H1 (cell line): ENCODE data around the gene ITPK1. TPM values are rescaled to one million over a fixed set of nuclear protein-coding genes. Genes with fewer than 3 reads are reported as not detected.

Experiments used
- CTCF ChIA-PET: fragments of 300-600 bp; sonication (Branson Sonifier 250); formaldehyde crosslinking; loops from one replicate; lab custom pipeline; 2021; ENCODE audit not compliant: partially characterized antibody; lab: Charles Lee
- POLR2A ChIA-PET: fragments of 300-600 bp; sonication (Branson Sonifier 250); formaldehyde crosslinking; loops from one replicate; lab custom pipeline; 2021; ENCODE audit warnings: inconsistent platforms; ENCODE audit not compliant: partially characterized antibody; lab: Charles Lee
- DNase-seq, 2 experiments: peaks; one replicate each; pipeline versions ENCODE4 v3.0.0 to v3.0.0-alpha.2; 2010 to 2022; ENCODE audit warnings: low spot score in 2 of 2, low read depth in 1 of 2, mixed read lengths in 1 of 2
- FAIRE-seq: peaks from 2 replicates; lab custom pipeline; 2011; peaks lifted over from hg19 to GRCh38; lab: Jason Lieb, UNC
- H2AFZ ChIP-seq: 2 replicates; pipeline ENCODE4 v1.8.1; 2012; ENCODE audit warnings: low read length, inconsistent platforms
- H2AK5ac ChIP-seq: 2 replicates; pipeline ENCODE4 v1.6.1; 2013; ENCODE audit warnings: low read depth, low read length
- H2BK120ac ChIP-seq: replicated peaks from 2 replicates; pipeline ENCODE3; 2013; ENCODE audit warnings: low read depth, low read length, inconsistent platforms
- H2BK12ac ChIP-seq: 2 replicates; pipeline ENCODE4 v1.6.1; 2013; ENCODE audit warnings: low read depth, low read length
- H2BK15ac ChIP-seq: 2 replicates; pipeline ENCODE4 v1.6.1; 2013; ENCODE audit warnings: low read length
- H2BK20ac ChIP-seq: 2 replicates; pipeline ENCODE4 v1.6.1; 2013; ENCODE audit warnings: low read length
- H2BK5ac ChIP-seq: 2 replicates; pipeline ENCODE4 v1.6.1; 2013; ENCODE audit warnings: low read depth, low read length
- H3K14ac ChIP-seq: 2 replicates; pipeline ENCODE4 v1.6.1; 2013; ENCODE audit warnings: inconsistent platforms; ENCODE audit not compliant: insufficient read length
- H3K18ac ChIP-seq: 2 replicates; pipeline ENCODE4 v1.6.1; 2013; ENCODE audit warnings: low read length; ENCODE audit errors: extremely low read depth
- H3K23ac ChIP-seq: 2 replicates; pipeline ENCODE4 v1.6.1; 2013; ENCODE audit warnings: inconsistent platforms; ENCODE audit not compliant: insufficient read length
- H3K23me2 ChIP-seq: 2 replicates; pipeline ENCODE4 v1.6.1; 2013; ENCODE audit warnings: low read depth, low read length
- H3K27ac ChIP-seq: 2 replicates; pipeline ENCODE4 v1.6.1; 2011; ENCODE audit warnings: low read depth, low read length, inconsistent platforms
- H3K27me3 ChIP-seq, 4 experiments: replicated peaks in 1 of 4; 1 replicate in 1 of 4; 2 replicates in 3 of 4; pipeline versions ENCODE4 v1.6.1 to v1.8.1; 2011 to 2013; ENCODE audit warnings: low read length in 3 of 4, mild to moderate bottlenecking in 3 of 4, inconsistent platforms in 2 of 4, mixed read lengths in 2 of 4, moderate library complexity in 1 of 4; ENCODE audit not compliant: control insufficient read depth in 3 of 4, insufficient read depth in 3 of 4; ENCODE audit errors: extremely low read depth in 1 of 4
- H3K36me3 ChIP-seq, 4 experiments: 2 replicates each; pipeline versions ENCODE4 v1.6.1 to v1.8.1; 2011 to 2013; ENCODE audit warnings: mild to moderate bottlenecking in 4 of 4, low read length in 3 of 4, moderate library complexity in 2 of 4, control low read depth in 1 of 4, inconsistent platforms in 1 of 4; ENCODE audit not compliant: insufficient read depth in 4 of 4, control insufficient read depth in 2 of 4
- H3K4ac ChIP-seq: replicated peaks from 2 replicates; pipeline ENCODE3; 2013; ENCODE audit warnings: low read length, low read depth, mixed read lengths, inconsistent platforms; ENCODE audit not compliant: insufficient read length
- H3K4me1 ChIP-seq, 4 experiments: replicated peaks in 1 of 4; 1 replicate in 1 of 4; 2 replicates in 3 of 4; pipeline versions ENCODE4 v1.6.1 to v1.8.1; 2011 to 2013; ENCODE audit warnings: low read length in 3 of 4, inconsistent platforms in 2 of 4, mixed read lengths in 1 of 4; ENCODE audit not compliant: insufficient read depth in 4 of 4, control insufficient read depth in 3 of 4
- H3K4me2 ChIP-seq, 2 experiments: 2 replicates each; pipeline versions ENCODE4 v1.6.1 to v1.8.1; 2011 to 2013; ENCODE audit warnings: low read depth in 2 of 2, low read length in 2 of 2, control low read depth in 1 of 2, inconsistent platforms in 1 of 2, mild to moderate bottlenecking in 1 of 2; ENCODE audit not compliant: insufficient read depth in 1 of 2
- H3K4me3 ChIP-seq, 4 experiments: fragments of 200-600, 300-600 bp in 1 of 4; sonication (generic), shearing (Covaris generic), sonication (Bioruptor Twin) in 1 of 4; 2 replicates each; pipeline versions ENCODE4 v1.5.1 to v1.8.1; 2011 to 2016; ENCODE audit warnings: low read length in 4 of 4, low read depth in 3 of 4, control low read depth in 2 of 4, inconsistent platforms in 2 of 4, mild to moderate bottlenecking in 2 of 4, mixed read lengths in 1 of 4, moderate library complexity in 1 of 4; ENCODE audit not compliant: insufficient read depth in 2 of 4; ENCODE audit errors: extremely low read depth in 1 of 4
- H3K56ac ChIP-seq: replicated peaks from 2 replicates; pipeline ENCODE3; 2013; ENCODE audit warnings: low read depth, mild to moderate bottlenecking, mixed read lengths, low read length, inconsistent platforms; ENCODE audit not compliant: insufficient read length
- H3K79me1 ChIP-seq: 2 replicates; pipeline ENCODE4 v1.6.1; 2013; ENCODE audit warnings: low read depth, low read length, control low read depth
- H3K79me2 ChIP-seq, 2 experiments: 2 replicates each; pipeline versions ENCODE4 v1.6.1 to v1.8.1; 2012 to 2013; ENCODE audit warnings: low read length in 2 of 2, mild to moderate bottlenecking in 2 of 2, inconsistent platforms in 1 of 2; ENCODE audit not compliant: insufficient read depth in 2 of 2, control insufficient read depth in 1 of 2
- H3K9ac ChIP-seq, 4 experiments: replicated peaks in 1 of 4; 1 replicate in 1 of 4; 2 replicates in 3 of 4; pipeline versions ENCODE4 v1.6.1 to v1.8.1; 2011 to 2013; ENCODE audit warnings: low read depth in 3 of 4, low read length in 3 of 4, control low read depth in 2 of 4, mild to moderate bottlenecking in 2 of 4, moderate library complexity in 2 of 4, inconsistent platforms in 1 of 4; ENCODE audit errors: extremely low read depth in 1 of 4
- H3K9me3 ChIP-seq, 2 experiments: 2 replicates each; pipeline versions ENCODE4 v1.6.1 to v1.8.1; 2012 to 2013; ENCODE audit warnings: mild to moderate bottlenecking in 2 of 2, moderate library complexity in 2 of 2, control low read depth in 1 of 2, inconsistent platforms in 1 of 2, low read depth in 1 of 2, low read length in 1 of 2, mixed read lengths in 1 of 2; ENCODE audit not compliant: insufficient read depth in 2 of 2
- H4K20me1 ChIP-seq, 2 experiments: replicated peaks in 1 of 2; 2 replicates each; pipeline versions ENCODE3 to v1.8.1; 2011 to 2013; ENCODE audit warnings: inconsistent platforms in 2 of 2, low read length in 2 of 2, mild to moderate bottlenecking in 1 of 2; ENCODE audit not compliant: insufficient read depth in 2 of 2, control insufficient read depth in 1 of 2
- H4K5ac ChIP-seq: 2 replicates; pipeline ENCODE4 v1.6.1; 2013; ENCODE audit warnings: low read length, low read depth, mixed read lengths, inconsistent platforms; ENCODE audit not compliant: insufficient read length
- H4K8ac ChIP-seq: 2 replicates; pipeline ENCODE4 v1.8.0; 2013; ENCODE audit warnings: mild to moderate bottlenecking, moderate library complexity, low read length, inconsistent platforms; ENCODE audit not compliant: insufficient read depth; ENCODE audit errors: extremely low read depth
- H4K91ac ChIP-seq: replicated peaks from 2 replicates; pipeline ENCODE3; 2013; ENCODE audit warnings: low read length, mixed read lengths, inconsistent platforms; ENCODE audit not compliant: insufficient read length
- JUN ChIP-seq: IDR thresholded peaks from 2 replicates; pipeline ENCODE4 v1.6.1; 2011; ENCODE audit warnings: low read depth, mild to moderate bottlenecking, improper control_type of control experiment, low read length
- RFX5 ChIP-seq: IDR thresholded peaks from 2 replicates; pipeline ENCODE4 v1.6.1; 2011; ENCODE audit warnings: low read depth, low read length, improper control_type of control experiment, borderline replicate concordance
- SP1 ChIP-seq: IDR thresholded peaks from 2 replicates; pipeline ENCODE4 v1.6.1; 2011; ENCODE audit warnings: low read depth, low read length
- WGBS, 2 experiments: shearing (Covaris generic) in 1 of 2; methylation state at CpG; one replicate each; pipeline versions ENCODE4 v1.1.6 to v1.1.7; 2013 to 2015; ENCODE audit warnings: low lambda C conversion rate in 2 of 2, mixed read lengths in 2 of 2, inconsistent platforms in 1 of 2, low coverage in 1 of 2, missing lambda C conversion rate in 1 of 2; ENCODE audit not compliant: insufficient replicate concordance in 2 of 2, insufficient coverage in 1 of 2, insufficient read length in 1 of 2; ENCODE audit errors: extremely low coverage in 1 of 2, missing lambda C conversion rate in 1 of 2; 5-methylcytosine and 5-hydroxymethylcytosine counted together
- polyA plus RNA-seq, 7 experiments: library from polyadenylated mRNA; depleted of rRNA in 3 of 7; stranded (reverse) in 5 of 7; unstranded in 2 of 7; fragments of >200 nt in 5 of 7; fragments of 200-250 nt in 2 of 7; gene quantifications; 1 replicate in 5 of 7; 2 replicates in 1 of 7; 4 replicates in 1 of 7; pipeline versions ENCODE4 v1.2.1 to v1.2.3, GENCODE V29; 2011 to 2013; ENCODE audit warnings: missing spikeins in 2 of 7, mixed read lengths in 2 of 7
- total RNA-seq: library from RNA; stranded (reverse); fragmentation: NEBNext Ultra II Directional; extraction: Animal tissue kit (Norgen Biotek cat#: 25700); gene quantifications from 2 replicates; pipeline ENCODE4 v1.2.1, GENCODE V29; 2021

ITPK1 gene
- total and polyA plus RNA-seq, 2 of the 8 experiments (the other 6 are each of a cell fraction or from before 2014, with no cell fraction given), result 108 to 143 TPM

GRCh38 chr14:93011650-93012325, 103.9 kb downstream of the ITPK1 start:
- Histone ChIP-seq H2BK12ac (no peak overlapping the region), H4K91ac (no peak overlapping the region), H3K56ac (no peak overlapping the region), H2BK5ac (no peak overlapping the region; the same call in 1 of the 2 replicates), H4K8ac (no peak overlapping the region), H3K27ac (no peak overlapping the region), H3K18ac (0 out of 2 replicates have a peak overlapping the region, but pooled peaks have one; percentile 32), H2BK15ac (no peak overlapping the region), H3K4me2 (no peak overlapping the region), H2AK5ac (no peak overlapping the region), H4K5ac (no peak overlapping the region), H2BK120ac (no peak overlapping the region), H3K79me2 (peaks cover 0 to 66% of the 10 kb centered on the region in 2 experiments; a peak in 2 of 4 replicates), H4K20me1 (peaks cover 13 to 33% of the 10 kb centered on the region in 2 experiments), H2AFZ (no peak overlapping the region), H3K9me3 (no peaks in the 10 kb centered on the region), H3K14ac (no peak overlapping the region), H2BK20ac (no peak overlapping the region), H3K23me2 (no peaks in the 10 kb centered on the region), H3K9ac (no peak overlapping the region), H3K23ac (no peak overlapping the region), H3K27me3 (no peaks in the 10 kb centered on the region), H3K36me3 (peaks cover 0 to 4% (median 0%) of the 10 kb centered on the region in 4 experiments; a peak in 2 of 8 replicates), H3K4me3 (no peak overlapping the region), H3K79me1 (peaks cover 22% of the 10 kb centered on the region), H3K4me1 (peaks cover 0 to 9% (median 4%) of the 10 kb centered on the region in 4 experiments; a peak in 4 of 7 replicates), H3K4ac (no peak overlapping the region)
- POLR2A ChIA-PET, result interaction anchor here (1.6 kb wide), 1 partner anchor 17 kb away, joined by 4 read pairs; no protein-coding TSS in a partner anchor
- DNase-seq, result no peak
- no peak for FAIRE-seq
- WGBS, 2 experiments, result 95% methylated on average over 22 of the region's 22 CpGs; no CpG with 5 or more reads in 1 of the 2 experiments
- CTCF ChIA-PET, result interaction anchor here (1.2 to 2.3 kb wide), 11 partner anchors 9 to 103 kb away, joined by 3 to 11 read pairs (median 6); partner anchors contain the start of gene ITPK1
- TF ChIP-seq JUN, result no peak
- no peak for TF ChIP-seq SP1
- TF ChIP-seq RFX5, result no peak
